Left forelimb (tissue), 1 donor: ENCODE measurements around the gene TBX2.
"Not testable (repeated sequence)": the region's sequence is repeated elsewhere in the genome, so short reads cannot be mapped to it uniquely, and the experiment has no call there.

Experiments
- DNase-seq: peaks from one replicate; pipeline ENCODE4 v3.0.0-alpha.2; 2018; ENCODE audit warnings: low spot score

TBX2 gene

DNA sequence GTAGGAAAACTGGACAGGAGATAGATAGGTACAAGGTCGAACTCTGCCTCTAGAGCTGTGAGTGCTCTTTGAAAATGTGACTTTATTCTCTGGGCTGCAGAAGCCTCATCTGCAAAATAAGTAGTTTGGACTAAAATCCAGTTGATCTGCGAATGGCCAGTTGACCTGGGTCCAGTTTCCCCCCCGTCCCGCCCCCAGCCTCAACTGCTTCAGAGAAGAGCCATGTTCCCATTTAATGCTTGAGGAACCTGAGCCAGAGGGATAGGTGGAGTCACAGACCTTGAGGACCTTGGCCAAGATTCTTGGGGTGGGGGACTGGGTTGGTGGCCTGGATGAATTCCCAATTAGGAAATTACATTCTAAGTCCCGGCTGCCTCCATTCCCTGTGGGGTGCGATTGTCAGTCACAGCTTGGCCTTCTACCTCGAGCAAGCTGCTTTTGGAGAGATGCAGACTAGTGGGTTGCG, 14.1 kb downstream of the TBX2 start:
- DNase-seq, result no peak

DNA sequence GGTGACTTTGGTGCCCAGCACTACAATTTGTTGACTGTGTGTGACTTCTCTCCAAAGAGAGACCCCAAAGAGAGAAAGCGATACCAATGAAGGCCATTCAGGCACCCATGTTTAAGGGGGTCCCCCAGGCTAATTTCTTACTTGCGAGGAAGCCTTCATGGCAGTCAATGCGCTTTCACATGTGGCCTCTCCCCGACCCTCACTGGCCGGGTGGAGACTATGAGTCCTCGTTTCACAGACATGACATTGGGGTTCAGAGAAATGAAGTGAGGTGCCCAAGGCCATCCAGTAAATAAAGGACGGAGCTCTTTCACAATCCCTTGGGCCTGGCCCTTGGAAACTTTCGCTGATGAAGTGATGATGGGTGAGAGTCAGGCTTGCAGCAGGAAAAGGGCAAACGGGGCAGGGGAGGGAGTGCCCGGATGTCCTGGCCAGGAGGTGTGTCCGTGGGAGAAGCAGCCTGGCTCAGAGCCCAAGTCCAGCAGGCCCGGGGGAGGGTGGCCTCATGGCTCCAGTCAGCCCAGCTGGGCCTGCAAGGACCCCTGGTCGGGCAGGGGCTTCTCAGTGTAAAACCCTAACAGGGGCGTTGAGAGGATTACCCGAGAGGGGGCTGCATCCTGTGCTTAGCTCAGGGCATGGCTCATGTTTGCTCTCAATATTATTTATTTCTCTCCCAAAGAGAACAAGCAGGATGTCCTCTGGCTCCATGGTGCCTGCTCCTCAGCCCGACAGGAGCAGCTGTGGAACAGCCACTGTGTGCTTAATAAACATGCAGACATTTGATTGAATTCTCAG, 14.7 kb downstream of the TBX2 start:
- DNase-seq, result peak; percentile 69

GRCh38 chr17:61414936-61415251, 15.3 kb downstream of the TBX2 start:
- DNase-seq, result no peak

DNA sequence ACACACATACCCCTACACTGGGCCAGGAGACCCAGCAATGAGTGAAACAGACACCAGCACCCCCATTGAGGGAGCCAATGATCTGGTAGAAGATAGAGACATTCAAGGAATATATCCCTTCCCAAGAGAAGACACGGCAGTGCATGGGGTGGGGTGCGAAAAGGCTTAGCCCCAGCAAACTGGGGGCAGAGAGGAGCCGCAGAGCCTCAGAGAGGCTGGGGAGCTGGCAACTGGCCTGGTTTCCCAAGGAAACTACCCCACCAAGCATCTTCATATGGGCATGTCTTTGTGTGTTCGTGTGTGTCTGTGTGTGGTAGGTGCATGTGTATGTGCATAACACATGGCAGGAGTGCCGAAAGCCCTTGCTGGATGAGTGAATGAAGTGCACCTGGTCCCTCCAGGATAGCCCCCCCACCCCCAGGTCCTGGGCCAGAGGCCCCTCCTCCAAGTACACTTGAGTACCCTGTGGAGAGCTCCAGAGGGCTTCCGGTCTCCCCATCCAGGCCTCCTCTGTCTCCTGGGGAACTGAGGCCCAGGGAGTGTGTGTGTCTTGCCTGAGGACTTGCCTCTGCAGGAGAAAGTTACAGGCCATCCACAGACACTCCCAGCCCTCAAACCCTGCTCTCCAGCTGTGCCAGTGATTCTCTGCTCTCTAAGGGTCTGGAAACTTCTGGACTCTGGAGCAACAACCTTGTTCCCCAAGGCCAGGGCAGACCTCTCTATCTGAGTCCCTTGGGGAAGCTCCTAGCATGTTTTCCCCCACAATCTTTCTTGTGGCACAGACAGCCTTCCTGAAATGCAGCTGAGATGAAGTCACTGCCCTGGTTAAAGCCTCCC, 15.9 kb downstream of the TBX2 start:
- DNase-seq, result no peak

GRCh38 chr17:61416211-61416539, 16.5 kb downstream of the TBX2 start:
- no peak for DNase-seq

- DNase-seq, result peak; percentile 92
Measured at GRCh38 chr17:61416540-61417363, 17.1 kb downstream of the TBX2 start.

- no peak for DNase-seq
Measured at GRCh38 chr17:61418449-61418848, 18.8 kb downstream of the TBX2 start.

DNA sequence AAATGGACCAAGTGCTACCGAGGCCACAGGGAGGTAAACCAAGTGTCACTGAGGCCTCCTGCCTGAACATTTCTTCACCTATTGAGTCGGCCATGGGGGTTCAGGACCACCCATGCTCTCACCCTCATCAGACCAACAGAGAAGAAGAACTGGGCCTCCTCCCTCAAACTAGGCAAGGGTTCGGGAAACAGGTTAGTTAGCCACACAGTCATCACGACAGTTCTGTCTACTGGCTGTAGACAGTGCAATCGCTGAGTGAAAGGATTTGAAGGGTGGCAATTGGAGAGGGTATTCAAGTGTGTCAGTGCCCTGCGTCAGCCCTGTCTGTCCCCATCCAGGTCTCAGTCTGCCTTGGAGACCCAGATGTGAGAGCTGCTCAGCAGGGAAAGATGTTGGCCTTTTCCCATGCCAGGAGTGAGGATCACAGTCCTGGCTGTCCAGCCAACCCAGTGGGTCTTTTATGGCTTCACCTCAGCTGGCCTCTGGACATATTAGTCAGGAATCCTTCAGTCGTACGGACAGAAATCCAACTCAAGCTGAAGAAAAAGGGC, 19.9 kb downstream of the TBX2 start:
- DNase-seq, result no peak

DNA sequence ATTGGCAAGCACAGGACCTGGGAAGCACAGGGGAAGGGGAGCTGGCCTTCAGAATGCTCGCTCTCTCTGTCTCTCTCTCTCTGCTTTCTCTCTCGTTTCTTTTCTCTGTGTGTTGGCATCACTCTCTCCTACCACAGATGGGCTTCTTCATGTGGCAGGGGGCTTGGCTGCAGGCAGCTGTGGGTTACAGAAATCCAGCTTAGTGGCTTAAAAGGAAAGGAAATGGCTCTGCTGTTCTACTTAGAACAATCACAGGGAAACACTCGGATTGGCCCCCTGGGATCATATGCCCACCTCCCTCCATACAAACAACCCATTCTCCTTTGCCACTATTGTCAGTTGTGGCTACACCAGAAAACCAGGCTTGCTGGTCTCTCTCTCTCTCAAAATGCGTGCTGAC, 20.4 kb downstream of the TBX2 start:
- DNase-seq, result no peak

DNA sequence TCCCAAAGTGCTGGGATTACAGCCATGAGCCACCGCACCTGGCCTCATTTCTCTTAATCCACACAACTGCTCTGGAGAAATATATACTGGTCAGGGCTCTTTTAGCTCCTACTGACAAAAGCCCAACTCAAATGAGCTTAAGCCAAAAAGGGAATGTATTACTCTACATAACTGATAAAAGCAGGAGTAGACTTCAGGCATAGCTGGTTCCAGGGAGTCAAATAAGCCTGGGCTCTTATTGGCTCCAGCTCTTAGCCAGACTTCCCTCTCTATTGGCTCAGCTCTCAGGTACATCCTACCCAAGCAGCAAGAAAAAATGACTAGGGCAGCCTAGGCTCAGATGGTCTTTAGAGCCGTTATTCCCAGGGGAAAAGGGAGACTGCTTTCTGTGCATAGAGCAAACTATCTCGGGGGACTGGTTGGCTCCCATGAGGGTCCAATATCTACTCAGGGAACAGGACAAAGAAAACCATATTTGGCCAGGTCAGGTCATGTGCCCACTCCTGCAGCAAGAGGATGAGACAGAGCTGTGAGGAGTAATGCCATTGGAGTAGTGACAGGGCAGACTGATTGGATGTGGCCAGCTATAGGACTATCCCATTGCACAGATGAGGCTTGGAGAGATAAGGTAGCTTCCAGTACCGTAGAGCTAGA, 21.2 kb downstream of the TBX2 start:
- no peak for DNase-seq

- DNase-seq, result no peak
Measured at GRCh38 chr17:61421460-61421859, 21.8 kb downstream of the TBX2 start.

- no peak for DNase-seq
Measured at GRCh38 chr17:61422116-61422799, 22.6 kb downstream of the TBX2 start.

- DNase-seq, result no peak
Measured at GRCh38 chr17:61422869-61423268, 23.2 kb downstream of the TBX2 start.

GRCh38 chr17:61423967-61424649, 24.5 kb downstream of the TBX2 start:
- no peak for DNase-seq

DNA sequence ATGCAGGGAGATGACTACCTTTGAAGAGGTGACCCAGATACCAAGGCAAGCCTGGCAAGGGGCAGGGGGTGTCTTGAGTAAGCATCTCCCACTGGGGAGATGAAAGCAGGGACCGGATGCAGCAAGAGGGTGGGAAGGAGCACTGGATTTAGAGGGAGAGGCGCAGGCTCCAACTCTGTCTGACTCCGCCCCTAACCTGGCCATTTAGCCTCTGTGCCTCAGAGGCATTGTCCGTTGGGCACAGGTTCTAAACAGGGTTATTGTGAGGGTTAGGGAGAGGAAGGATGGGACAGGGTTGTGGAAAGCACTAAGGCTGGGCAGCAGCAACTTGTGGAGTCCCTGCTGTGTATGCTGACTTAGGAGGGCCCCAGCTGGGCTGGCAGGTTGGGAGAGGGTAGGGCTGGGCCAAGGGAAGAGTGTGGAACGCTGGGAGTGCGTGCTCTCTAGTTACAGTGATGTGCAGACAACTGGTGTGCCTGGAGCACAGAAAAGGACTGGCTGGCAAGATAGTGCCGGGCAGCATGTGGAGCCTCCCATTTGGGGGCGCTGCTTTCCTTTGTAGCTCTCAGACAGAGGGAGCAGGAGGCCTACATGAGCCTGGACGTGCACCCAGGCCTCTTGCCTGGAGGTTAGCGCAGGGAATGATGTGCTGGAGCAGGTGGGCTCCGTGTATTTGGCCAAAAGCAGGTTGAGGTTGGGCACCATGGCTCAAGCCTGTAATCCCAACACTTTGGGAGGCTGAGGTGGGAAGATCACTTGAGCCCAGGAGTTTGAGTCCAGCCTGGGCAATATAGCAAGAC, 26.2 kb downstream of the TBX2 start:
- no peak for DNase-seq

- no peak for DNase-seq
Measured at GRCh38 chr17:61426482-61427304, 27.1 kb downstream of the TBX2 start.

DNA sequence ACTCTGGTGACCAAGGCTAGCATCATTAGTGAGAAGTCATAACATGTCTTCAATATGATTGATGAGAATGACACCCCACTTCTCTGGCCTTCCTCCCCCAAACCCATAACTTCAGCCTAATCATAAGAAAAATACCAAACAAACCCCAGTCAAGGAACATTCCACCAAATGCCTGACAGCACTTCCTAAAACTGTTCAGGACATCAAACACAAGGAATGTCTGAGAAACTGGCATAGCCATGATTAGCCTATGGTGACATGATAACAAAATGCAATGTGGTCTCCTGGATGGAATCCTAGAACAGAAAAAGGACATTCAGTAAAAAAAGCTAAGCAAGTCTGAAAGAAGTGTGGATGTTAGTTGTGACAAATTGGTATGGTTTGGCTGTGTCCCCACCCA, 27.9 kb downstream of the TBX2 start:
- DNase-seq, result no peak

- no peak for DNase-seq
Measured at GRCh38 chr17:61429274-61429673, 29.6 kb downstream of the TBX2 start.

DNA sequence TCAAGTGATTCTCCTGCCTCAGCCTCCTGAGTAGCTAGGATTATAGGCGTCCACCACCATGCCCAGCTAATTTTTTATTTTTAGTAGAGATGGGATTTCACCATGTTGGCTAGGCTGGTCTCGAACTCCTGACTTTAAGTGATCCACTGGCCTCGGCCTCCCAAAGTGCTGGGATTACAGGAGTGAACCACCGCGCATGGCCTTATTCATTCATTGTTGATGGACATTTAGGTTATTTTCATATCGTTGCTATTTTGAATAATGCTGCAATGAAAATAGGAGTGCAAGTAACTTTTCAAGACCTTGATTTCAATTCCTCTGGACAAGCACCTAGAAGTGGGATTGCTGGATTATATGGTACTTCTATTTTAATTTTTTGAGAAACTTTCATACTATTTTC, 30.2 kb downstream of the TBX2 start:
- DNase-seq, result not testable (repeated sequence)
